CD4-positive, alpha-beta T cell treated with Interleukin-4 for 1 hour (primary cell): ENCODE results near the gene ARHGAP15.
A peak's percentile ranks its signal among the peaks of the same experiment; 100 is the strongest.

Experiments
- DNase-seq, 2 donors: peaks; one replicate each; pipeline ENCODE4 v3.0.0-alpha.2; 2020 to 2022

The ARHGAP15 gene

GRCh38 chr2:143674051-143674450 lies 544.8 kb downstream of the ARHGAP15 start:
- DNase-seq: no peak

- no peak for DNase-seq
These were observed 545.8 kb downstream of the ARHGAP15 start for GRCh38 chr2:143675021-143675420.

- no peak for DNase-seq
These were observed 550.4 kb downstream of the ARHGAP15 start for GRCh38 chr2:143679617-143680016.

GRCh38 chr2:143680885-143681405 lies 551.7 kb downstream of the ARHGAP15 start:
- DNase-seq: no peak

GRCh38 chr2:143682436-143683055 lies 553.3 kb downstream of the ARHGAP15 start:
- DNase-seq: no peak

- DNase-seq: no peak
These were observed 554.8 kb downstream of the ARHGAP15 start for GRCh38 chr2:143683977-143684376.

- no peak for DNase-seq
These were observed 555.5 kb downstream of the ARHGAP15 start for GRCh38 chr2:143684551-143685320.

GRCh38 chr2:143685421-143686078 lies 556.3 kb downstream of the ARHGAP15 start:
- DNase-seq: no peak

GRCh38 chr2:143686585-143687164 lies 557.5 kb downstream of the ARHGAP15 start:
- peak in 1 of 2 donors; percentile 35 for DNase-seq

- DNase-seq: no peak
These were observed 559.0 kb downstream of the ARHGAP15 start for GRCh38 chr2:143688248-143688647.

- no peak for DNase-seq
These were observed 559.6 kb downstream of the ARHGAP15 start for GRCh38 chr2:143688815-143689214.

- DNase-seq: no peak
These were observed 560.3 kb downstream of the ARHGAP15 start for GRCh38 chr2:143689541-143689940.

- DNase-seq: no peak
These were observed 561.0 kb downstream of the ARHGAP15 start for GRCh38 chr2:143690235-143690634.

- no peak for DNase-seq
These were observed 561.9 kb downstream of the ARHGAP15 start for GRCh38 chr2:143691121-143691520.

GRCh38 chr2:143692162-143692561 lies 562.9 kb downstream of the ARHGAP15 start:
- no peak for DNase-seq

GRCh38 chr2:143692967-143693366 lies 563.7 kb downstream of the ARHGAP15 start:
- no peak for DNase-seq

- no peak for DNase-seq
These were observed 565.1 kb downstream of the ARHGAP15 start for GRCh38 chr2:143694335-143694734.

GRCh38 chr2:143696651-143697050 lies 567.4 kb downstream of the ARHGAP15 start:
- no peak for DNase-seq

GRCh38 chr2:143697744-143698143 lies 568.5 kb downstream of the ARHGAP15 start:
- no peak for DNase-seq

- no peak for DNase-seq
These were observed 569.1 kb downstream of the ARHGAP15 start for GRCh38 chr2:143698352-143698751.

- no peak for DNase-seq
These were observed 569.8 kb downstream of the ARHGAP15 start for GRCh38 chr2:143698888-143699570.

- DNase-seq: no peak
These were observed 571.6 kb downstream of the ARHGAP15 start for GRCh38 chr2:143700865-143701264.

GRCh38 chr2:143701785-143702184 lies 572.6 kb downstream of the ARHGAP15 start:
- no peak for DNase-seq
